GM19324 (cell line): ENCODE results near the gene MAML3.

ENCODE experiments used
- ATAC-seq: cut with Tn5 transposase; IDR thresholded peaks from one replicate; pipeline ENCODE4 v1.9.1; 2021; ENCODE audit warnings: mild to moderate bottlenecking, moderate library complexity; ENCODE audit not compliant: unreplicated experiment, low FRiP score

The MAML3 gene

DNA sequence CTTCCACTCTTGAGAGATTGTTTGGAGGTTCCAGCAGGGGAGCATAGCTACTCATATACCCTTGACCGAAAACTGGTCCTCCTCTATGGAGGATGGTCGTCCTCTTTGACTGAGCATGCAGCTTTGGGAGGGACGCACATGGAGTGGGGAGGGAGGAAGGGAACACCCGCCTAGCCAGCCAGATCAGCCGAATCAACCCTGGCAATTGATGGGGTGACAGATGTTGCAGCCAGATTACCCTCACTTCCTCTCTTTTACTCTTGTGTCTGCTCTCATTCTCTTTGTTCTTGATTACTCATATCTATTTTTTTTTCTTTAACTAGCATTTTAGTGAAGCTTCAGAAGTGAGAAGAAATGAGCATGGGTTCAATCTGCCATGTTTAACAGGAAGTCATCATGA lies 468.8 kb downstream of the MAML3 start:
- no peak for ATAC-seq

DNA sequence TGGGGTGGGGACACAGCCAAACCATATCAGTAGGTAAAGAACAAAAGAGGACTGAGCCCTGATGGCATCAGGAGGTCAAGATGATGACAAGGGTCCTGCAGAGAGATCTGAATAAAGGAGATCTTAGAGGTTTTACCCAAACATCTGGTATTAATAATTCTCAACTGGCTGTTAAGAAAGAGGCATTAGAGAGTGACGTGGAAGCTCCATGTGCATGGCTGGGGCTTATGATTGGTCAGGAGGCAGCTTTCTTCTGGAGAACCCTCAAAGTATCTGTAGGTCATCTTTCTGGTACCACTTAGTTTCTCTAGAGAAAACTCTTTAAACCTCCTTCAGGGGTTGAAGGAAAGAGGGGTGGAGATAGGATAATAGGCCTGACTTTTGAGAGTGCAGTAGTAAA lies 469.6 kb downstream of the MAML3 start:
- ATAC-seq: no peak

DNA sequence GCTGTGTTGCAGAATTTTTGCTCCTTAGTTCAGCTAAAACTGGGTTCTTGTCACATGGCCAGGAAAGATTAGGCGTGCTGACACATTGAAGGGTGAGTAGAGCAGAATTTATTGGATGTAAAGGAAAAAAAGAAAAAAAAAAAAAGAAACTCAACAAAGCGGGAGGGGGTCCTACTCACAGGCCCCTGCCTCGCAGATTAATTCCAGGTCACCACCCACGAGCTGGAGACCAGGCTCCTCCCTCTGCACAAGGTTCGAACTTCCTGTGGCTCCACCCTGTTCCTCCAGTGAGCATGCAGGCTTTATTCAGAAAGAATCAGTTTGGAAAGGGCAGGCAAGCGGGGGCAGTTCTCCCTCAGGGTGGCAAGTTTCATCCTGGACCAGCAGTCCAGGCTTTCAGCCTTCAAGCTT lies 471.2 kb downstream of the MAML3 start:
- no peak for ATAC-seq

DNA sequence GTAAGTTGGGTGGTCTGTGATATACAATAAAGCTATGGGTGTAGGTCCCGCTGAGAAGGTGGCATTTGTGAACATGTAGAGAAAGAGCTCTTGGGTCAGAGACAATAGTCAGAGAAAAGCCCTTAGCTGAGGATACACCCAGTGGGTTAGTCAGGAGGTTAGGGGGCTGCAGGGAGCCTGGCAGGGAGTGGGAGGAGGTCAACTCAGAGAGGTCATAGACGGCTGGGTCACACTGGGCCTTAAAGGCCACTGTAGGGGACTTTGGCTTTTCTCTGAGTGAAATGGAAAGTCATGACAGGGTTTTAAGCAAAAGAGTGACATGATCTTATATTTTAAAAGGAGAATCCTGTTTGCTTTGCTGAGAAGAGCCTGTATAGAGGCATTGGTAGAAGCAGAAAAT lies 471.7 kb downstream of the MAML3 start:
- ATAC-seq: no peak

DNA sequence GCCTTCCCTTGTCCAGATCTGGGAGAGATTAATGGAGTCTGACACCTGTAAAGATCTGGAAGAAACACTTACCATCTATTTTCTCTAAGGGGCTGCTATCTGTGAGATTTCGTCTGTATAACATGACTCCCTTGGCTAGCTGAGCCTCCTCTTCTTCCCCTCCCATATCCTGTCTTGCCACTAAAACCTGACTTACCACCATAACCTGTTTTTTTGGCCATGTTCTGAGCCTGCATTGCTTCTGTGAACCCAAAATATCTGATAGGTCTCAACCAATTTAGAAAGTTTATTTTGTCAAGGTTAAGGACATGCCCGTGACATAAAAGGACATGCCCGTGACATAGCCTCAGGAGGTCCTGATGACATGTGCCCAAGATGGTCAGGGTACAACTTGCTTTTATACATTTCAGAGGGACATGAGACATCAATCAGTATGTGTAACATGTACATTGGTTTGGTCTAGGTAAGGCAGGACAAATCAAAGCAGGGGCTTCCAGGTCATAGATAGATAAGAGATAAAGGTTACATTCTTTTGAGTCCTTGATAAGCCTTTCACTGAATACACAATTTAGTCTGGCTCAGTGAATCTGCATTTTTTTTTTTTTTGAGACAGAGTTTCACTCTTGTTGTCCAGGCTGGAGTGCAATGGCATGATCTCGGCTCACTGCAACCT lies 476.9 kb downstream of the MAML3 start:
- no peak for ATAC-seq

DNA sequence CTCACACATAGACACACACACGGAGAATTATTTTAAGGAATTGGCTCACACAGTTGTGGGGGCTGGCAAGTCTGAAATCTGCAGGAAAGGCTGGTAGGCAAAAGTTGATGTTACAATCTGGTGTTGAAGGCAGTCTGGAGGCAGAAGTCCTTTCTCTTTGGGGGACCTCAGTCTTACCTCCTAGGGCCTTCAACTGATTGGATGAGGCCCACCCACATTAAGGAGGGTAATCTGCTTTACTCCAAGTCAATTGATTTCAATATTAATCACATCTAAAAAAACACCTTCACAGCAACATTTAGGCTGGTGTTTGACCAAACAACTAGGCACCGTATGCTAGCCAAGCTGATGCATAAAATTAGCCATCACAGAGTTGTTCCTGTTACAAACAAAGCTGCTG lies 477.6 kb downstream of the MAML3 start:
- ATAC-seq: no peak

DNA sequence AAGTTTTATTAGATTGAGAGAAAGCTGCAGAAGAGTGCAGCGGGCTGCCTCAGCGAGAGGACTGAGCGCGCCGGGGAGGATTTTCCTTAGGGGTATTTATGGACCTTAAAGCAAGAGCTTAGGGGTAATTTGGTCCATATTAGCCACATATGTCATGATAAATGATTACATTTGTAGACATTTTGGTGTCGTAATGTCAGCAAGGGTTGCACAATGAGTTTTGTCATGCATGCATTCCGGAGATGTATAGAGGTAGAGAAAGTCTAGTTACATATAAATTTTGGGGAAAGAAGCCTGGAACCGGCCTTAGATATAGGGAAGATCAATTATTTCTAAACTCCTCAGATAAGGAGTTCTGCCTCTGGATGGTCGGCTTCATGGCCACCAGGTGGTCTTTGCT lies 478.3 kb downstream of the MAML3 start:
- no peak for ATAC-seq

DNA sequence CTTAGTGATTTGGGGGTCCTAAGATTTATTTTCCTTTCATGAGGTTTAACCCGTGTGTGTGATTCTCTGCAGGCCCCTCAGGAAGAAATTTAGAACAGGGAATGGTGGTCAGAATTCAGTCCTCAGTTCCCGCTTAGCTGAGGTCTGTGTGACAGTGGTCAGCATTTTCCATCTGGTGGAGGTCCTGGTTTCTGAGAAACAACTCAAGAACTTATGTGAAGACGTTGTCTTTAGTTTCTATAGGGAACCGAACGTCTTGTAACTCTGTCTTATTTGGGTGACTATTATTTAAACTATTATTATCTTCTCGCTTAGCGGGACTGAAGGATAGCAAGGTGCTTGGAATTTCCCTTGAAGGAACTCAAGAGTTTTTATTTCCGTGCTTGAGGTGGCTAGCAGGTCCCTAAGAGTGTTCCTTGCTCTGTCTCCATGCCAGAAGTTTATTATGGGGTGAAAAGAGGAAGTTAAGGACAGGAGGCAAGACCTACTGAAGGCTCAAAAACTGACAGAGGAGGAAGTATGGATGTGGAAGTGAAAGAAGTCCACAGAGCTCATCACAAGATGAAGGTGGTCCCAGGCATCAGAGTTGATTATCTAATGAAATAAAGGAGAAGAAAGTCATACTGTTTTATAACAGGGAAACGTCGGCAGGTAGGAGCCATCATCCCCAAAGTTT lies 479.0 kb downstream of the MAML3 start:
- no peak for ATAC-seq

DNA sequence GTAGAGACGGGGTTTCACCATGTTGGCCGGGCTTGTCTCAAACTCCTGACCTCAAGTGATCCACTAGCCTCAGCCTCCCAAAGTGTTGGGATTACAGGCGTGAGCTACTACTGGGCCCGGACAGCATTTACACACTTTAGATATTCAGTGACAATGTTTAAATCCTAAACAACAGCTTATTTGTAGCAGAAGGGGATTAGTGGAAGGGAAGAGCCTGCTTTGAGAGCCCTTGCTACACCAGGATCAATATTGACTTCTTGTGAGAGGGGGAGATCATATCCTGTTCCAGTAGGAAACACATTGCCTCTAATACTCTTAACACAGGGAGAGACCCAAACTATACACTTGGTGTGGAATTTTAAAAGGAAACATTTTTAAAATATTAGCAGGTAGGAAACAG lies 481.3 kb downstream of the MAML3 start:
- ATAC-seq: no peak

DNA sequence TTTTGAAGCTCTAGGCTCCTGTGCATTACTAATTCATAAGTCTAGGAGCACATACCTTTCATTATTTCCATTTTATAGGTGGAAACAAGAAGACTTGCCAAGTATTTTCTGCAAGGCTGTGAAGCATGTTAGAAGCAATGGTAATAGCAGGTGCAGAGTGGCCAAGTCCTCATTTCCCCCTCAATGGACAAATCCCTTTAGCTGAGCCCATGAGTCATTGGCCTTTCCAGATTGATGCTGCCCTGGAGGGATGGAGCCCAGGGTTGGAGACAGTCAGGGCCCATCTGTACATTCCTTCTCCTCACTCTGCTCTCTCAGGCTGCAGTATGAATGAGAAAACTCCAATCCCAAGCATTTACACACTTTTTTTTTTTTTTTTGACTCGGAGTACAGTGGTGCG lies 481.8 kb downstream of the MAML3 start:
- no peak for ATAC-seq

DNA sequence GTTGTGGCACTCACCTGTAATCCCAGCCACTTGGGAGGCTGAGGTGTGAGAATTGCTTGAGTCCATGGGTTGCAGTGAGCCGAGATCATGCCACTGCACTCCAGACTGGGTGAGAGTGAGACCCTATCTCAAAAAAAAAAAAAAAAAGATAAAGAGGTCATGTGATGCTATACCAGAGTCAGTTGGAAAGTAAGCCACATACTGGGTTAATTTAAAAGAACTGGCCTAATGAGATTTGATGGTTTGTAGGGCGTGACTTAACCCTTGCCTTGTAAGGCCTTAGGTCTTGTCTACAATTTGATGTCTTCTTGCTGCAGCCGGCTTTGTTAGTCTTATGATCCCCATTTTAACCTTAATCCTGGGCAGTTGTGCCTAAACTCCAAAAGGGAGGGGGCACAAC lies 483.2 kb downstream of the MAML3 start:
- no peak for ATAC-seq

DNA sequence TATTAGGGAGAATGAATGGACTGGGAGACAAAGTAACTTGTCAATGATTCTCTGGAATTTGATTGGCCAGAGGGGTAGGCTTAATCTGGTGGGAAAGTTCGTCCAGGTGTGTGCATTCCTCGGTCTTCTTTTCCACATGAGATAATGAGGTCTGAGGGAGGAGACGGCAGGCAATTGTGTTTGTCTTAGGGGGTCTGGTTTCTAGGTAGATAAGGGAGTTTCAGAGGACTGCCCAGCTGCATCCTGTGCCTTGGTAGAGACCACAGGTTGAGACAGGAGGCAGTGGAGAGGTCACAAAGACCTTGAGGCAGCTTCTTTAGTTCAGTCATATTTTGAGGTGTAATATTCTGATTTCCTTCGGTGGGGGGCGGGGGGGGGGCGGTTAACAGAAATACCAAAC lies 484.1 kb downstream of the MAML3 start:
- no peak for ATAC-seq

DNA sequence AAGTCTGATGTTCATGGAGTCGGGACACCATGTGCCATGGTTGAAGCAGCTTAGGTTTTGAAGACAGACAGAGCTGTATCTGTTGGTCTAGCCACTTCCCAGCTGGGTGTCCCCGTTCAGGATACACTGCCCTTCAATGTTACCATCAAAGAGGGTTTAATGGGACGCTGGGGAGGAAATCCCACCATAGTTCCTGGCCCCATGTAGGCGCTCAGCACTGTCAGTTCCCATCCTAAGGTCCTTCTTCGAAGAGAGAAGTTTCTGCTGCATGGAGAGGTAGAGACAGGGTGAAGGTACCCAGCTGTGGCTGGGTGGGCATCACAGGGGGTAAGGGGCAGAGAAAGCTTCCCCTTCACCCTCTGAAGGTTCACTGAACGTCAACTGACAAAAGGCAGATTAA lies 484.6 kb downstream of the MAML3 start:
- no peak for ATAC-seq

DNA sequence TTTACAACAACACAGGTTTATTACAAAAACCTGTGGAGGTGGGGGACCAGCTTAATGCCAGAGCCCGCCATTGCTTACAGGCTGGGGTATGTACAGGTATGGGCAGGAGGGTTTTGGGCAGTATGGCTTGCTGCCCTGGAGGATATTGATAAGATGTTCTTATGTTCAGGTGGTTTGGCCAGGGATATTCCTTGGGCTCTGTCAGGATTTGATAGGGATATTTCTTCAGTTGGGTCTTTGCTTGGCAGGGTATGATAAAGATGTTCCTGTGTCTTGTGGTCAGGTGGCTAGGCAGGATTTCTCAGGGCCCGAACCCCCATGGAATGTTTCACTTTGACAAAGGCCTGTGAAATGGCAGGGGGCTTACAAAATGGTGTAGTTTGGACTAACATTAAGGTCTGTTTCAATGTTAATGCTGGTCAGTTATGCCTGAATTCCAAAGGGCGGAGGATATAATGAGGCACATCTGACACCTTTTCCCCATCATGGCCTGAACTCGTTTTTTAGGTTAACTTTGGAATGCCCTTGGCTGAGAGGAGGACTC lies 485.3 kb downstream of the MAML3 start:
- no peak for ATAC-seq

DNA sequence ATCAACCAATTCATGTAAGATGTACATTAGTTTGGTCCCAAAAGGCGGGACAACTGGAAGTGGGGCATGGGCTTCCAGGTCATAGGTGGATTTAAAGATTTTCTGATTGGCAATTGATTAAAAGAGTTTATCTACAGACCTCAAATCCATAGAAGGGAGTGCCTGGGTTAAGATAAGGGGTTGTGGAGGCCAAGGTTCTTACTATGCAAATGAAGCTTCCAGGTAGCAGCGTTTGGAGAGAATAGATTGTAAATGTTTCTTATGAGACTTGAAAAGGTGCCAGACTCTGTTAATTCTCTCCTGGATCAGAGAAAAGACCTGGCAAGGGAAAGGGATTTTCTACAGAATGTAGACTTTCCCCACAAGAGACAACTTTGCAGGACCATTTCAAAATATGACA lies 485.9 kb downstream of the MAML3 start:
- ATAC-seq: no peak
